ENCODE results near the gene NPAS3.

The NPAS3 gene

DNA sequence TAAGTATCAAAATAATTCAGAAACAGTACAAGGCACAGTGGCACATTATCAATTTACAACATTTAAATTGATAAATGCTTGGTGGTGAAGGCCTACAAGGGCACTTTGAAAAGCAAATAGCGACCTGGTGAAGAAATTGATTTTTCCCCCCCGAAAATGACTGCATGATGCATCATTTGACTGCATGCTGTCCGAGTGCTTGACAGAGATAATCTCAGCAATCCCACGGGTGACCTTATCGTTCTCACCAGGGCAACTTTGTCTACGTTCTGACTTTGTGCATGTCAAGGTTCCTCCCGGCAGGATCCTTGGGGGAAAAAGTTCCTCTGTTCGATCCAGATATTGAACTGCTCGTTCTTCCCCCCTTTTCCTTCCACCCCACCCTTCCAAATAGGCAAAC, 627.4 kb downstream of the NPAS3 start:
- DNase-seq, result no peak

DNA sequence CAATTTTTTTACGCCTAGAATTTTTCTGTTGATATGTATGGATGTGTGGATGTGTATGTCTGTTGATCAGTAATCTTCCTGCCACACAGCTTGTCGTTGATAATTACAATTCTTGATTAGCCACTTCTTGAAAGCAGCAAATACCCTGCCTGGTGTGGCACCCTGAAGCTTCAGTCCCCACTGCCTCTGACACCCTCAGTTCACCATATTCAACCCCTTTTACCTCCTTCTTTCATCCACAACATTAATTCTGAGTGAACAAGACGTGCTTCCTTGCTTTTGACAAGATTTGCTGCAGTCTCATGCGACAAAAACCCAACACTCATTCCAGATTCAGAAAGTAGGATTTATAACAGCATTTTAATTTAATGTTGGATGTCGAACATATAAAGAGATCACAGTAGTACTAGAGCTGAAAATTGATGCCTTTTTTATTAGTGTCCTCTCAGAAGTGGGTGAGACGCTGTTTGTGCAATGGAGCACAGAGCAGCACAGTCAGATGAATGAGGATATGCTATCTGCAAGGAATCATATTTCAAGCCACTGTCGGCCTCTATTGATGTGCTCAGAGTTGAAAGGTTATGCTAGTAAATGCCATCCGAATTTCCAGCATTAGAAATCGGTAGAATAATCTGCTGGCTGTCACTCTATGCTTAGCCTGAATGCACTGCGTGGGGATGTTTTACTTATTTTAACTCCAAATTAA, 628.5 kb downstream of the NPAS3 start:
- DNase-seq, result no peak

DNA sequence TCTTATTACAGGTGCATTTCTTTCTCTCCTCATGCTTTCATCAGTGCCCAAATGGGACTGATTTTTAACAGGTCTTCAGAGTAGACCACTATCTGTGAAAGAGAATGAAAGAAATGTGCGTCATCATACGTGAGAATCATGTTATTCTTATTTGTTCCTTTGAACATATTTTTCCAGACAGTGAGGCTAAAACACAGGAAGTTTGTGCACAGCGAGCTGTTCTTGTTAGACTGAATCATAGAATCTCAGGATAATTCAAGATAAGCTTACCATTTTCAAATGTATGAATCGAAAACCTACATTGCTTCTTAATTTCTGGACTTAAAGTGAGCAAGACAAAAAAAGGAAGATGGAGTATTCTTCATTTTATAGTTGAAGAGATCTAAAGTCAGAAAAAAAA, 629.1 kb downstream of the NPAS3 start:
- DNase-seq, result no peak

DNA sequence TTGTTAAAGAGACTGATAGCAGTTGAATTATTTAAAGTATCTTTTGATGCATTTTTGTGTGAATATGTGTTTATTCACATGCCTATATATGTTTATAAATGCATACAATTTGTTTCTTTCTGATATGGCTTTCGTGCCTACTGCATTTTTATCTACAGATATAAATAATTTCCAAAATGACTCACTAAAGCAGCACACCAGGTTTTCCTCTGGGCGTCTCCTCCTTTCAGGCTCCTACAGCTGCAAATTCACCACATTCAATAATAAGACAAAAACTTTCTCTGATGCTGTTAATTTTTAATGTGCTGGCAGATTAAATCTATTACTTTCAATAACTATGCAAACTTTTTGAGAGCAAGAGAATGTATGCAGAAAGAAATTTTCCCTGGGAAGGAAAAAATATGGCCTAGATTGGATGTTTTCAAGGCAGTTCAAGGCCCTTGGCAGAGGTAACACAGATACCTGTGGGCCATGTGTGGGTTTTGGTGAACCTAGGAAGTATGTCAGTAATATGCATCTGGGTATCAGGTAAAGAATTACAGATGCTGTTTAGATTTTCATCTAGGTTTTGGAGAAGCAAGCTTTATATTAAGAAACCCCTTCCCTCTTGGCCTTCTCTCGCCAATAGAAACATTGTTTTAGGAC, 630.4 kb downstream of the NPAS3 start:
- no peak for DNase-seq

DNA sequence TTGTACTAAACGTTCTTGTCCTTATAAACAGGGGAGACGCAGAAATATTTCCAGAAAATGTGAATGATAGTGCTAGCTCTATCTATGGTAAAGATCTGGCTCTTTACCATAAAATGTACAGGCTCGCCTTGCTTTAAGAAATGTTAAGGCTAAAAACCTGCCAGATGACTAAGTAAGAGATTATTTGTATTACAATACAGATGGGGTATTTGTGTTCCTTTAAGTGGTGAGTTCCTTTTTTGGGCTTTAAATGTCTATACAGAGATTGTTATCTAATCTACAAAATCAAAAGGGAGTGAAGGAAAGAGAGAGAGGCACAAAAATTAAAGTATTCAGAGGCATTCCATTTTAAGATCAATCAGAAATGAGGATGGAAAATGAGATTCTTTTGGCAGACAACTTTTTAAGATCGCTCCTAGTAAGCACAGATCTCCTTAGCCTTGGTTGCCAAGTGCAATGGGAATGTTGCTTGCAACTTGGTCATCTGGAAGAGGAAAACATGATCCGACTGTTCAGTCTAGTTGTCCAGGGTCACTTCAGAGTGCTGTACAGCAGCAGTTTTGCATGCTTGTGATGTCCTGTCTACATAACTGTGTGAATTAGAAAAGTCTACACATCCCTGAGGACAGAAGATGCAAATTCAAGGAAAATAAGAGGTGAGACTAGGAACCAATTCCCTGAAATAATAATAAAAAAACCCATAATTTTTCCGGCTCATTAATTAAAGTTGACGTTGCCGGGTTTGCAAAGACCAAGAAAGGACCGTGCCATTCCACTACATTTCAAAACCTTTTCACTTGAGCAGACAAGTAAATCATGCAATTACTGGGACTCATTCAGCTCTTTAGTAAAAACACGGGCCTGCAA, 631.4 kb downstream of the NPAS3 start:
- DNase-seq, result no peak

DNA sequence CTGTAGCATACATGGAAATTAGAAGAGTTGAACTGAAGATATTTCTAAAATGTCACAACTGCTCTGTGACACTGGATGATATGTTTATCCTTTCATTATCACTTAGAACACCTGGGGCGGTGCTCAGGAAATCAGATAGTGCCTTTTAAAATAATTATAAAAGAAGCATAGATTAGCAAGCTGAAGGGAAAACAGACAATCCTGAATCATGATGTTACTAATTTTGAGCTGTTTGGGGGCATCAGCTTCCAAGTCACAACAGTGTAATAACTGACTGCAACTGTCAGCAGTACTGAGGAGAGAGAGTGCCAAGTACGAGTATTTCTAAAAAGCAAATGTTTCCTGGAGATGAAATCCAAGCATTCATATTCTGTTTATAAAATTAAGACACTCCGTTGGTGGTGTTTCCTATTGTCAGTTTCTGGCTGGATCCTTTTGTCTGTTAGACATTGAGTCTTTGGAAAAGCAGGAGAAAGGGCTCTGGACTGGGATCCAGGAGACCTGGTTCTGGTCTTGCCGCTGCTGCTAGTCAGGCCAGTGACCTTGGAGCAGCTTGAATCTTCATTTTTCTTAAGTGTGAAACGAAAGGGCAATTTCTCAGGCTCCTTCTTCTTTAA, 632.1 kb downstream of the NPAS3 start:
- no peak for DNase-seq

DNA sequence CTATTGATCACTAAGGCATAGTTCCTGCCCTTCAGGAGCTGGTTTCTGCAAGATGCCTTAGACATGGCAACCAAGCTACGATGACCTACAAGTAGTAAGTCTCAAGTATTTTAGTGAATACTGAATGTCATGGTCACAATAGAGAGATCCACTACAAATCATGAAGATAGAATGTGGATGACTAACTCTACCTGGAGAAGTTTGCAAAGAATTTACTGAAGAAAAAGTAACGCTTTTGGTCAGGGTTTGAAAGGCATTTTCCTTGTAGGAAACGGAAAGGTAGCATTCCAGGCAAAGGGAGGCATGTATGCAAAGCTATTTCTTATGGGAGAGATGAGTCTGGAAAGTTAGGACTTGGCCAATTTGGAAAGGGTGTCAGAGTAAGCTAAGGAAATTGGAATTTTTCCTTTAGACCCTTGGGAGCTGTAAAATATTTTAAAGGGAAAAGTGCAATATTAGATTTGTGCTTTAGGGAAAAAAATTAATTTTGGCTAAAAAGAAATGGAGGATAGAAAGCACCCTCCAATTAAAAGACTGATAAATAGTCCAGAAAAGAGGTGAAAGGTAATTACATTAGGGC, 634.7 kb downstream of the NPAS3 start:
- DNase-seq, result no peak

DNA sequence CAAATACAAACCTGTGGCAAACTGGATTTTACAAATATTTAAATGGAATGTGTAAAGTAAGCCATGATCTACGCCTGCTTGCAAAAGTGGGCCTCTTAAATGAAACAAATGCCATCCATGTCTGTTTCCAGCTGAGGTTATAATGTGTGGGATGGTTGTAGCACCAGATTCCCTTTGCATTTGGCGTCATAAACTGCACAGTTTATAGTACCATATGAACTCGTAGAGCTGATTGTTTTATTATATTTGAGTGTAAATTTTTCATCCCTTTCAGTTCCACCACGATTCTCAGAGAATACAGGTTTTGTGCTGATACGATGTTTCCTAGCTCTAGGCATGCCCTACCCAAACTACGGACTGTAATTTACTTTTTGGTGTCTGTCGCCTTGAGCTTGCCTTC, 637.3 kb downstream of the NPAS3 start:
- DNase-seq, result no peak

DNA sequence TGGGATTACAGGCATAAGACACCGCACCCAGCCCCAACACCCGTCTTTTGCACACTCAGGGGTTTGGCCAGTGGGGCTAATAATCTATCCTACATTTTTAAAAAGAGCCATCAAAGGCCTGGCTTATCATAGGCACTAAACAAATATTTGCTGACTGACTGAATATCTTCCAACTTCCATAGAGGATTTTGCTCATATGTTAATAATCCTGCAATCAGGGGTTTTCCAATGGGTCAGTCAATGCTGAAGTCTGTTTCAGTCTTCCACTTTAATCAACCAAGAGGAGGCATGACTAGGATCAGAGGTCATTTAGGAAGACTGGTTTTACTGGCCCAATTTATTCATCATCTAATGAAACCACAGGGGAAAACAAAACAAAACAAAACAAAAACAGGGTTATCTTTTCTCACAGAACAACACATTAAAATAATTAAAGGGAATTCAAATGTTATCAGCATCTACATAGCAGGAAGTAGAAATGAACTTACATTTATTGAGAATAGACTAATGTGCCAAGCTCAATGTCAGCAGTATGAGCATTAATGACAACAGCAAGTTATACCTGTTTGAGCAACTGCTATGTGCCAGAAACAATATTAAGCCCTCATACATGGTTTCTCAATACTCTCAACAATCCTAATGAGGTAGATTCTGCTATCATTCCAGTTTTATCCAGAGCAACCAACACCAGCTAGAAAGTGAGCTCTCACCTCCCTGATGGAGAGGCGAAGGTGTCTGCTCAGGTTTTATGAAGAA, 640.0 kb downstream of the NPAS3 start:
- DNase-seq, result no peak

DNA sequence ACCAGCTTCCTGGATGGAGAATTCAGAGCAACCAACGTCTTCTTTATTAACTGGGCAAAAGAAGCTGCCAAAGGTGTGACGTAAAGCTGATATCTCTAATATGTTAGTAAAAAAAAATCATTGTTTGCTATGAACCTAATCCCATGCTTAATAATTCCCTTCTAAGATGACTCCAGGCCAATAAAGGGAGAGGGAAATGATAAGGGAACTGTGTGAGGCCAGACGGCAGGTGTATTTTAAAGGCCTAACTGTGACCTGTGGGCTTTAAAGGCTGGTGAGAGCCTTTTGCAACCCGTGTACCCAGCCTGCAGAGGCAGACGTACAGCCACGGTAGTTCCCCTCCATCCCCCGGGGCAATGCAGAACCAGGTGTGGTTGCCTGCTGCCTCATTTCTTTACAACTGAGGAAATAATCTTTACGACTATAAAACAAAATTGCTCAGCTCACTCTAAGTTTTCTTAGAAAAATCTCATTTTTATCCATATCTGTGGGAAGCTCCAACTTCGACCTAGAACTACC, 641.6 kb downstream of the NPAS3 start:
- no peak for DNase-seq

DNA sequence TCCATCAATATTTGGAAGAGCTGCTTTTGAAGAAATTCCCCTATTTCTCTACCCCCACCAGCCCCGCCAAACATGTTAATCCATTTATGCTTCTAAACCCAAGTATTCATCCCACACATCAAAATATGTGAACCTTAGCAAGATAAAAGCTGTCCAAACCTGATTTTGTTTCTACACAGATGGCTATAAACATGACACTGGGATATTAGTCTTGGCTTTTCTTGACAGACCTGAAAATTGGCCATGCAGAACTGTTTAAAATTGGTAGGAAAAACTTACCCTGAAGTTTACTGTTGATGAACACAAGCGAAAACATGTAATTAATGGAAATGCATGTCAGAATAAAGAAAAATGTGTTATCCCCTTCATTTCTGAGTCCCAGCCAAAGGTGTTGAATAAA, 642.2 kb downstream of the NPAS3 start:
- no peak for DNase-seq

DNA sequence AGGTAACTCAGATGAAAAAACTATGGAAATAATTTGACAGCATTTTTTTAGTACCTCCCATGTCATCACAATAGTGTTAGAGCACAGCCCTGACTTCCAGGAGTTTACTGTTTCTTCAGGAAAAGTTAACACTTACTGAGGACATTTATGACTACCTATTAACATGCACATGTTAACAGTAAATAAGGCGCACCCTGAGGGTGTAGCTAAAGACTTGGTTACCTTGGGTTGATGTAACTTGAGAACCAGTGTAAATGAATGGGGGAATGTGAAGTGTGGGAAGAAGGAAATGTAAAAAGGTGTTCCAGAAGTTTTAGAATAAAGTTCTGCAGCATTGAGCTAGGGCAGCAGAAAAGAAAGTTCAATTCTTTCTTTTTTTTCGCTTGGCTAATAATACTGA, 646.0 kb downstream of the NPAS3 start:
- DNase-seq, result no peak

DNA sequence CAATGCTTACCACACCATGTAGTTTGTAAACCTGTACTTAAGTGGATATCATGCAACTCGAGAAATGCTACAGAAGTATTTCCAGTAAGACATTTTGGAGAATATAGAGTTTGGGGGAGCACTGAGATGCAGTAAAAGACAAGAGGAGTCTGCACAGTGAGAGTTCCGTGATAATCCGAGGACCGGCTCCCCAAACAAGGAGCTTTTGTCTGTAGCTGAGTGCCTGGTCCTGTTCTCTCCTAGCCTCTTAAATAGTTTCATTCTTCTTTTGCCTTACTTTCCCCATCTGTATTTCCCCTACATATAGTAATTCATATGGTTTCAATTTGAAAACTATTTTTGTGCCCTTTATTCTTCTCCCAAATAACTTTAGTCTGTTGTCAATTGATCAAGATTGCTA, 648.1 kb downstream of the NPAS3 start:
- DNase-seq, result no peak

DNA sequence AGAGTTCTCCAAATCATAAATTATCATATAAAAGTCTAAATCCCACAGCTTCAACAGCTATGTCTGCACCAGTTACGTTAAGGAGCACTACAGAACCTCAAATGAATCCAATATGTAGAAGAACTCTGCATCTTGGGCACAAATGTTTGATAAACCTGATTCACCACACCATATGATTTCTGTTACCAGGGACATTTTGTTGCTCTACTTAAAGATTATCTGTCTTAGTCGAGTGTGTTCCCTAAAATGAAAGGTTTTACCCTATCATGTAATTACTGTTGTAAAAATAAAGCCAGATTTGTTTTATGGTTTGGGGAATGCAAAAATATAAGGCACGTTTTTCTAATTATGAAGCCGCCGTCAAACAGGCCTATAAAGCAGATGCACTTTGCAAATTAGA, 649.1 kb downstream of the NPAS3 start:
- DNase-seq, result no peak

DNA sequence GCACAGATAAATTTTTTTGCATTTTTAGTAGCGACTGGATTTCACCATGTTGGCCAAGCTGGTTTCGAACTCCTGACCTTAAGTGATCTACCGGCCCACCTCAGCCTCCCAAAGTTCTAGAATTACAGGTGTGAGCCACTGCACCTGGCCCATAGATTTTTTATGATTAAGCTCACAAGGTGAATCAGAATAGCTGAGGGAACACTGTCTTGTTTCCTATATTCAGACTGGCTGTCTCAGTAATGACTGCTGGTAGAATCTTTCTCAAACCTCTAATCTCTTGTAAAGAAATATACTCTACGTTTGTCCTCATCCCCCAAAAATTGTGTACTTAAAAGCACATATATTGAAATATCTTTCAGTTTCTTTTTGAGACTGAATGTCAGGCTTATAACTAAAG, 650.1 kb downstream of the NPAS3 start:
- DNase-seq, result no peak

DNA sequence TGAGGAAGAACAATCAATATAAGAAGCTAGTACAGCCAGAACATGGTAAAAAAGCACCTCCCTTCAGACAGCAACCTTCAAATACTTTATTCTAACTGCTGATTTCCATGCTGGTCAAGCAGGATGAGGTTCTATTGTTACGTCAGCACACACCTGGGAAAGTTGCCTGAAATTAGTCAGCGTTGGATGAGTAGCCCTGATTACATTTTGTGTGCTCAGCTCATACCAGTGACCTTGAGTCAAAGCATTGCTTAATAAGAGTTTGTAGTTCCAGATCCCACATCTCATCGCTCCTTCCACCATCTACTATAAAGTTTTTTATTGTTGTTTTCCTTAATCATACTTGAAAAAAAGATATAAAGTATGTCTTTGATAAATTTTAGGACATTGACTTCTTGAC, 650.7 kb downstream of the NPAS3 start:
- DNase-seq, result no peak

DNA sequence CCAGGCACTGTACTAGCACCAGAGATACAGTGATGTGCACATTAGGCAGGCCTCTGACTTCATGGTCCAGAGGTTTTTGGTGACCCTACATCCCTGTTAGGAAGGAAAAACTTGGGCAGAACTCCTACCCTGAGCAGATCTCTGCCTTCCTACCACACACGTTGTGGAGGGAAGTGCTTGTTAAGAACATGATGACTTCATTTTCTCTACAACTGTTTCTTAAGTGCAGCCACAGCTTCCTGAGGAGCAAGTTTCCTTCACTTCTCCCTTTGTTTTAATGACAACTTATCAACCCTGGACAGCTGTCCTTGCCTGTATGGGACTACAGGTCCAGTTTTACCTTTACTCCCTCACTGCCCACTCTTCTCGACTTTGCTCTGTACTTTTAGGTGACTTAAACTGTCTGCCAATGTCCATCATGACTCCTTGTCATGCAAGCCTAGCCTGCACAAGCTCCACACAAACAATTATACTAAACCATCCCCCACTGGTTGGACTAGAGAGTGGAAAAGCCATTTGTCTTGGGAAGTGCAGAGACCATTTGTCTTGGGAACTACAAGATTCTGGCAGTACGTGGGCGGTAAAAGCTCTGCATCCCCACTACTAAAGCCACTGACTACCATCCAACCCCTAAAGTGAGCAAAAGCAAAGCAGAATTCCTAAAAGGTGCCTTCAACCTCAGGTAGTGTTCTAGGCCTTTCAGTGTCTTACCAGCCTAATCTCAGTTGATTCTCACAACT, 652.4 kb downstream of the NPAS3 start:
- no peak for DNase-seq

DNA sequence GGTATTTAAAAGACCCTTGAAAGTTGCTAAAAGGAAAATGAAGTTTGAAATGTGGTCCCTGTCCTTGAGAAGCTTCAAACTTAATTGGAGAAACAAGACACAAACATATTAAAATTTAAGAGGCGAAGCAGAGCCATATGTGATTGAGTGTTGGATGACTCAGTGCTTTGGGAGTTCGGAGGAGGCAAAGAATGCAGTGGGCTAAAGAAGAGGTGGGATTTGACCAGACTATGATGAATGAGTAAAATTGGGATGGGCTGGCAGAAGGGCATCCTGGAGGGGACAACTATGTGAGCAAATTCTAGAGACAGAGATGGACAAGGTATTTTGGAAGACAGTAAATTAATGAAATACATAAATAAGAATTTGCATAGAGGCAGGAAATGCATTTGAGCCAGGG, 653.6 kb downstream of the NPAS3 start:
- DNase-seq, result no peak

DNA sequence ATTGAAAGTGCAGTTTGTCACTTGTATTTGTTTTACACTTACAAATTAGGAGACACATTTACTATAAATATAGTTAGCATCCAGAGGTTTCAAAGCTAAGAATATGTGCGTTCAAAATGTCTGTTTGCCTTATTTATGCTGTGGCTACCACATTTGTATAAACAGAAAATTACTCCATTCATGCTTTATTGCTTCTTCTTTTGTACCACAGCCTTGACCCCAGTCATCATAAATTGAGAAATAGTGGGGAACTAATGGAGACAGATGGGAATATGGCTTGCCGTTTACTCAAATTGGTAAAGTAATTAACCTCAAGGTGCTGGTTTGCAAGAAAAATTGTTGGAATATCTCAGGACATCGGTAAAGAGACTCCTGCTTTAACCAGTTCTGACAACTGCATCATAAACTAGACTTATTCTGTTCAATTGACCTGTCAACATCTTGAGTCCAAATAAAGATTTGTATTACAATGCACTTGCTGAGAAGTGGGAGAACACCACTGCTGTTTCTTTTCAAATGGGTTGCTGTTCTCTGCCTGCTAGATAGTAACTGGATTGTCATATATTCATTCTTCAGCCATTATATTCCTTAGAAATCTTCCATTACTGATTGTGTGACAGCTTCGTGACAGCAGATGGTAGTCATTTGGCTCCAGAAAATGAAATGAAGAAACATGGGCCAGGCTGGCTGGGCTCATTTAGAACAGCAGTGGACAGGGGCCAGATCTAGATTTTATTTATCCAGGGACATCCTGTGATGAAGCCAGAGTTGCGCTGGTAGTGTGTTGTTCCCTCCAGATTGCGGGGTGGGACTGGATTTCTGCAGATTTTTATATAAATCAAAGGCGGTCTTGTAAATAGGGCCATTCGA, 657.8 kb downstream of the NPAS3 start:
- DNase-seq, result no peak

DNA sequence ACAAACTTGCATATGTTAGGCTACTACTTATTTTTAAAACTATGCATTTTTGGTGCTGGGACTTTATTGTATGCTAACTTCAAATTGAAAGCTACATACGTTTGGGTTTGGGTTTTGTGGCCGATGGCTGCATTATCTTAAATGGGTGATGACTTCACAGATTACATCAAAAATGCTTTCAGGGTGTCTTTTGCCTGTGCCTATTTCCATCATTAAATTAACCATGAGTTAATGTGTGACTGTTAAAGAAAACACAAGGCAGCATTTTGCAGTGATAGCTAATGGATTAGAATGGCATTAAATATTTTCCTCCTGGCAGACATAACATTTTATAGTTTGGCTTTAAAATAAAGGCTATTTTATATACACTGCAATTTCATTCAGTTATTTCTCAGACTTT, 659.9 kb downstream of the NPAS3 start:
- DNase-seq, result no peak
